ENCODE results near the gene IGF2R.
A peak's percentile ranks its signal among the peaks of the same experiment; 100 is the strongest.

IGF2R gene

GRCh38 chr6:160042014-160042773, 73.3 kb downstream of the IGF2R start:
- no peak overlapping the region for H3K4me3 ChIP-seq (ENCODE audit: low read depth, low read length)
- no peak for TF ChIP-seq CTCF (conservative IDR thresholded peaks at IDR 0.05; ENCODE audit: low read depth, low read length)
- DNase-seq (ENCODE audit: low read depth): no peak

- peak; percentile 50 for DNase-seq (ENCODE audit: low read depth)
- TF ChIP-seq CTCF (conservative IDR thresholded peaks at IDR 0.05; ENCODE audit: low read depth, low read length): no peak
- H3K4me3 ChIP-seq (ENCODE audit: low read depth, low read length): no peak overlapping the region
These were observed 74.0 kb downstream of the IGF2R start for GRCh38 chr6:160042788-160043301.

GRCh38 chr6:160043784-160044183, 74.9 kb downstream of the IGF2R start:
- no peak overlapping the region for H3K4me3 ChIP-seq (ENCODE audit: low read depth, low read length)
- DNase-seq (ENCODE audit: low read depth): no peak
- TF ChIP-seq CTCF (conservative IDR thresholded peaks at IDR 0.05; ENCODE audit: low read depth, low read length): no peak

GRCh38 chr6:160044687-160045086, 75.8 kb downstream of the IGF2R start:
- TF ChIP-seq CTCF (conservative IDR thresholded peaks at IDR 0.05; ENCODE audit: low read depth, low read length): no peak
- no peak overlapping the region for H3K4me3 ChIP-seq (ENCODE audit: low read depth, low read length)
- DNase-seq (ENCODE audit: low read depth): no peak

GRCh38 chr6:160048471-160048870, 79.6 kb downstream of the IGF2R start:
- H3K4me3 ChIP-seq (ENCODE audit: low read depth, low read length): no peak overlapping the region
- no peak for DNase-seq (ENCODE audit: low read depth)
- peak; percentile 18 for TF ChIP-seq CTCF (conservative IDR thresholded peaks at IDR 0.05; ENCODE audit: low read depth, low read length)

GRCh38 chr6:160049346-160049745, 80.5 kb downstream of the IGF2R start:
- no peak overlapping the region for H3K4me3 ChIP-seq (ENCODE audit: low read depth, low read length)
- no peak for TF ChIP-seq CTCF (conservative IDR thresholded peaks at IDR 0.05; ENCODE audit: low read depth, low read length)
- no peak for DNase-seq (ENCODE audit: low read depth)

- DNase-seq (ENCODE audit: low read depth): no peak
- no peak overlapping the region for H3K4me3 ChIP-seq (ENCODE audit: low read depth, low read length)
- TF ChIP-seq CTCF (conservative IDR thresholded peaks at IDR 0.05; ENCODE audit: low read depth, low read length): no peak
These were observed 81.1 kb downstream of the IGF2R start for GRCh38 chr6:160050022-160050421.

Measured in choroid plexus epithelial cell (primary cell).